ENCODE data around the gene SVIL. TPM values are rescaled to one million over a fixed set of nuclear protein-coding genes. Genes with fewer than 3 reads are reported as not detected.

The SVIL gene
- total and polyA plus RNA-seq, 2 of the 13 experiments (the other 11 are each of a cell fraction or from before 2014, with no cell fraction given): 3.9 to 12.1 TPM

- 0 out of 2 replicates have a peak, but pooled peaks have one; percentile 32 for TF ChIP-seq HOXA9 (CRISPR knock-in tag; IDR thresholded peaks at IDR 0.05; ENCODE audit: borderline replicate concordance)
These were observed 225.3 kb downstream of the SVIL start (continued) for GRCh38 chr10:29409241-29410054.

DNA sequence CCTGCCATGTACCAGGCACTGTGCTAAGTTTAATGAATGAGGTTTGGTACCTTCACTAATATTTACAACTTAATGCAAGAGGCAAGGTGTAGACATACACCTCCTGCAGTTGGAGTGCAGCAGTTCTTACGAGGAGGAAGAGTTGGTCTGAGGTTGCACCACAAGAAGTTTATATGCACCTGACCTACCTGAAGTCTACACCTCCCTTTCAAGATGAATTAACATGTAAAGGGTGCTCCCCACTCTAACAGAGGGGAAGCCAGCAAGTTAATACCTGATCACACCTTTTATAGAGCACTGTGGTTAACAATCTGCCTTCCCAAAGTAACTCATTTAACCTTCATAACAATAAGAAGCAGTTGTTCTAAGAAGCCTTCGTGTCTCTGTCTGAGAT is 225.9 kb downstream of the SVIL start:
- Histone ChIP-seq H3K9me3 (ENCODE audit: low read length) (peaks cover 20% of the 10 kb centered on the region), H3K4me2 (ENCODE audit: low read depth, low read length) (peak overlapping the region; percentile 85), H2AFZ (ENCODE audit: low read length) (peak overlapping the region; percentile 96), H3K27ac (ENCODE audit: extremely low read length, insufficient read depth, low read length) (peak overlapping the region; percentile 79), H3K79me2 (ENCODE audit: insufficient read depth, low read length) (peaks cover 40% of the 10 kb centered on the region), H4K20me1 (ENCODE audit: insufficient read depth, low read length) (no peaks in the 10 kb centered on the region; the same call in 1 of the 2 replicates), H3K4me1 (ENCODE audit: insufficient read depth, low read length) (peaks cover 36% of the 10 kb centered on the region), H3K36me3 (replicated peaks in 1 of 2; ENCODE audit: control insufficient read depth in 1 of 2, insufficient read depth in 2 of 2, low read length in 2 of 2) (no peaks in the 10 kb centered on the region), H3K9ac (ENCODE audit: insufficient read depth, low read depth, low read length) (peak overlapping the region; percentile 77; the same call in 1 of the 2 replicates), H3K4me3 (replicated peaks in 1 of 3; ENCODE audit: insufficient read depth in 1 of 3, low read depth in 2 of 3, low read length in 3 of 3) (peak overlapping the region; percentile 83 to 95 (median 85); a peak in 5 of 6 replicates), H3K27me3 (ENCODE audit: control insufficient read depth in 1 of 2, insufficient read depth in 2 of 2, low read length in 2 of 2) (no peaks in the 10 kb centered on the region)
- TSS peak; percentile 86 for BruUV-seq (replicated peaks)
- ATAC-seq (peak; percentile 8), FAIRE-seq (no peak), DNase-seq (ENCODE audit: low spot score) (no peak)
- TF ChIP-seq CHCHD3 (CRISPR knock-in tag; IDR thresholded peaks at IDR 0.05) (no peak), MIXL1 (CRISPR knock-in tag; IDR thresholded peaks at IDR 0.05) (0 out of 2 replicates have a peak, but pooled peaks have one; percentile 1)
- intact Hi-C loops (cut with micrococcal nuclease; ENCODE audit: unreplicated experiment) (no loop called here), in situ Hi-C loops (cut with HindIII; ENCODE audit: extremely low pct_ligation_motif_present, low pct_unique_long_range_greater_than_20kb) (no loop called here)
- CTCF ChIA-PET (ENCODE audit: low intra/inter-chr PET ratio, low total read pairs): no interaction called here
- POLR2A ChIA-PET: interaction anchor here (1.0 to 2.2 kb wide), 8 partner anchors 10 to 210 kb away, joined by 3 to 10 read pairs (median 4); no protein-coding TSS in a partner anchor
- WGBS (ENCODE audit: low lambda C conversion rate): 36% methylated on average over 2 of the region's 2 CpGs

MicroRNAs encoded within 50 kb of the gene (microRNA counts, 767-probe panel; counts per million panel counts)
- microRNA hsa-miR-604: not detected
- microRNA hsa-miR-938: not detected

Small RNA genes lying within 50 kb of the gene (microRNA-seq; reads per million reads assigned to microRNA genes)
- gene MIR604 (not detected), gene MIR938 (not detected)

Small RNA genes lying within 50 kb of the gene (small RNA-seq; reads per million reads assigned to genes)
- gene MIR604 (ENCODE audit: insufficient read depth in 2 of 3, insufficient read length in 3 of 3, low read depth in 2 of 3, low replicate concordance in 1 of 3) (0 reads per million in 3 experiments), gene MIR938 (ENCODE audit: insufficient read depth in 2 of 3, insufficient read length in 3 of 3, low read depth in 2 of 3, low replicate concordance in 1 of 3) (0 reads per million in 3 experiments), gene RF00105 (ENCODE audit: insufficient read depth in 2 of 3, insufficient read length in 3 of 3, low read depth in 2 of 3, low replicate concordance in 1 of 3) (0 reads per million in 3 experiments)
